HG03521 (cell line): Measurements from ENCODE around the gene RASSF10.
A peak's percentile ranks its signal among the peaks of the same experiment; 100 is the strongest.

Experiments
- ATAC-seq: cut with Tn5 transposase; IDR thresholded peaks from one replicate; pipeline ENCODE4 v1.9.1; 2021; ENCODE audit warnings: mild to moderate bottlenecking, moderate library complexity; ENCODE audit not compliant: unreplicated experiment

The RASSF10 gene

GRCh38 chr11:13008625-13009475 lies at the start of gene RASSF10:
RASSF10 (plus strand) TSS chr11:13009316; CDS start chr11:13009577, 261 bp downstream.
- no peak for ATAC-seq

GRCh38 chr11:12961615-12962014 lies 47.5 kb upstream of the RASSF10 start:
- ATAC-seq: no peak

- ATAC-seq: no peak
Measured at GRCh38 chr11:12962306-12962705, 46.8 kb upstream of the RASSF10 start.

- ATAC-seq: no peak
Measured at GRCh38 chr11:12963051-12963450, 46.1 kb upstream of the RASSF10 start.

- peak; percentile 76 for ATAC-seq
Measured at GRCh38 chr11:12963792-12964536, 45.2 kb upstream of the RASSF10 start.

- no peak for ATAC-seq
Measured at GRCh38 chr11:12964650-12965049, 44.5 kb upstream of the RASSF10 start.

- no peak for ATAC-seq
Measured at GRCh38 chr11:12966002-12966401, 43.1 kb upstream of the RASSF10 start.

- ATAC-seq: no peak
Measured at GRCh38 chr11:12968101-12968500, 41.0 kb upstream of the RASSF10 start.

GRCh38 chr11:12968826-12969225 lies 40.3 kb upstream of the RASSF10 start:
- ATAC-seq: no peak

GRCh38 chr11:12971955-12972354 lies 37.2 kb upstream of the RASSF10 start:
- ATAC-seq: no peak

GRCh38 chr11:12973528-12974181 lies 35.5 kb upstream of the RASSF10 start:
- ATAC-seq: no peak

GRCh38 chr11:12975195-12975594 lies 33.9 kb upstream of the RASSF10 start:
- no peak for ATAC-seq

GRCh38 chr11:12979928-12980689 lies 29.0 kb upstream of the RASSF10 start:
- no peak for ATAC-seq

GRCh38 chr11:12981676-12982522 lies 27.2 kb upstream of the RASSF10 start:
- no peak for ATAC-seq

GRCh38 chr11:12983336-12983735 lies 25.8 kb upstream of the RASSF10 start:
- no peak for ATAC-seq

- ATAC-seq: no peak
Measured at GRCh38 chr11:12986194-12986898, 22.8 kb upstream of the RASSF10 start.

- ATAC-seq: no peak
Measured at GRCh38 chr11:12989428-12990161, 19.5 kb upstream of the RASSF10 start.

- ATAC-seq: no peak
Measured at GRCh38 chr11:12990162-12990480, 19.0 kb upstream of the RASSF10 start.

- ATAC-seq: no peak
Measured at GRCh38 chr11:12991426-12991825, 17.7 kb upstream of the RASSF10 start.
